ELR (cell line): Measurements from ENCODE around the gene ZRANB3.
"Not testable (repeated sequence)": the region's sequence is repeated elsewhere in the genome, so short reads cannot be mapped to it uniquely, and the experiment has no call there.

Experiments
- DNase-seq: peaks from one replicate; pipeline ENCODE4 v3.0.0-alpha.2; 2015; ENCODE audit warnings: low read depth

ZRANB3 gene

DNA sequence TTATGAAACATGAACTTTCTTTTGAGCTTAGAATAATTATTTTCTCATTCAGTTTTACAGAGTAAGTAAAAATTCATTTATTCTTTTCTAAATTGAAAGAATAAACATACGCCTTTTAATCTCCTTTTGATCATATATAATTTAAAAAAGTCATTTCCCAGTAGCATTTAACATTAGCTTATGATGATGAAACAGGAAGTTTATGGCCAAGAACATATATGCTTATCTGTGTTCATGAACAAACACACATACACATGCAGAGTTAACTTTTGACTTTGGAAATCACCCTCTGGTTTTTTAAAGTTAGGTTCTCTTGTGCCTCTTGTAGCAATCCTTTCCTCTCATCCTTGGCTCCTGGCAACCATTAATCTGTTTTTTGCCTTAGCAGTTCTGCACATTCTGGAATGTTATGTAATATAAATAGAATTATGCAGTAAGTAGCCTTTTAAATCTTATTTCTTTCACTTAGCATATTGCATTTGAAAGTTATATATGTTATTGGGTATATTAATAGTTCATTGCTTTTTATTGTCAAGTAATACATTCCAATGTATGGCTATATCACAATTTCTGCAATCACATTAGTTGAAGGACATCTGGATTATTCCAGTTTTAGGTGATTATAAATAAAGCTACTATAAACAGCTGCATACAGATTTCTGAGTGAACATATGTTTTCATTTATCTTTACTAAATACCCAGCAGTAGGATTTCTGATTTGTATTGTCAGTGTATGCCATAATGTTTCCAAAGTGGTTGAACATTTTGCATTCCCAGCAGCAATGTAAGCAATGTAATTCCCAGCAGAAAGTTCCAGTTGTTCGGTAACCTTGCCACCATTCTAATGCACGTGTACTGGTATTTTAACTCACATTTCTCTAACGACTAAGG, 210.3 kb downstream of the ZRANB3 start:
- DNase-seq: no peak

DNA sequence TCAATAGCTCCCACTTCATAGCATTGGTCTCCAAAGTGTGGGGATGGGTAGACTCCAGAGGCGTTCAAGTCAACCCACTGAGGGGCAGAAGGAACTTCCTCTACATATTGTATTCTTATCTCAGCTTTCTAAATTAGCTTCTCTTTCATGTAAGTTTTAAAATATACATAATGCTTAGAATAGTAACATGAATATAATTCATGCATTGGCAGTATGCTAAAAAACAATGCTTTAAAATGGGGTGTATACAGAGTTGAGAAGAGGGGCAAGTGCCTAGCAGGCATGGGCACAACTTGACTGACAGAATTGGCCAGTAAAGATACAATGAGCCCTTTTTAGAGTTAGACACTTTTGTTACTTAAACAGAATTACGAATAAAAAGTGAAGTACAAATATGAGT, 212.2 kb downstream of the ZRANB3 start:
- DNase-seq: no peak

DNA sequence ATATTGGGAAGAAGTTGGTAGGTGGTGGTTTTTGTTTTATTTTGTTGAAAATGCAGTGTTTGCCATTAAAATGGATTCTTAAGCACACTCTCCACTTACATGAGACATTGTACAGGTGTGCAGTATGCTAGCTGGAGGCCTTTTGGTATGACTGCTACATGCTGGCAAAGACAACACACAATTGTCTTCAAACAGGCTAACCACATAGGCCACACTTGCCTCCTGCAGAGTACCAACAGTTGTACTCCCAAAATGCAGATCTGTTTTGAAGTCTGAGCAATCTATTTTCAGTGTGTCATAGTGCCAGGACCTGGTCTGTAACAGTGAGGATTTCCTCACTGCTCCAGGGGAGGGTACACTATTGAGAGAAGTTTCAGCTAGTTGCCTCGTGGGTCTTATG, 213.6 kb downstream of the ZRANB3 start:
- DNase-seq: no peak

DNA sequence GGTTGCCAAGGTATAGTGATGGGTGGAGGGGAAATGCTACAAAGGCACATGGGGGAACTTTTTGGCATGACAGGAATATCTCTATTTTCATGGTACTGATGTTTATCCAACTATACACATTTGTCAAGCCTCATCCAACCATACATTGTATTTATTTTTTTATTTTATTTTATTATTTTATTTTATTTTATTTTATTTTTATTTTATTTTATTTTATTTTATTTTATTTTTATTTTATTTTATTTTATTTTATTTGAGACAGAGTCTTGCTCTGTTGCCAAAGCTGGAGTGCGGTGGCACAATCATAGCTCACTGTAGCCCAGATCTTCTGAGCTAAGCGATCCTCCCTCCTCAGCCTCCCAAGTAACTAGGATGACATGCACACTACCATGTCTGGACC, 219.1 kb downstream of the ZRANB3 start:
- no peak for DNase-seq

DNA sequence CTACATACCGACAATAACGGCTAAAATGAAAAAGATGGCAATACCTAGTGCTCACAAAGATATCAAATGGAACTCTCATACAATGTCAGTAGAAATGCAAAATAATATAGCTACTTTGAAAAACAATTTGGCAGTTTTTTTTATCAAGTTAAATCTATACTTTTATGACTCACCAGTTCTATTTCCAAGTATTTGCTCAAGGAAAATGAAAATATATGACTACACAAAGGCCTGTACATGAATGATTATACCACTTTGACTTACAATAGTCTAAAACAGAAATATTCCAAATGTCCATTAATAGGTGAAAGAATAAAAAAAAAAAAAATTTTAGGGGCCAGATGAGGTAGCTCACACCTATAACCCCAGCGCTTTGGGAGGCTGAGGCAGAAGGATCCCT, 219.8 kb downstream of the ZRANB3 start:
- no peak for DNase-seq

DNA sequence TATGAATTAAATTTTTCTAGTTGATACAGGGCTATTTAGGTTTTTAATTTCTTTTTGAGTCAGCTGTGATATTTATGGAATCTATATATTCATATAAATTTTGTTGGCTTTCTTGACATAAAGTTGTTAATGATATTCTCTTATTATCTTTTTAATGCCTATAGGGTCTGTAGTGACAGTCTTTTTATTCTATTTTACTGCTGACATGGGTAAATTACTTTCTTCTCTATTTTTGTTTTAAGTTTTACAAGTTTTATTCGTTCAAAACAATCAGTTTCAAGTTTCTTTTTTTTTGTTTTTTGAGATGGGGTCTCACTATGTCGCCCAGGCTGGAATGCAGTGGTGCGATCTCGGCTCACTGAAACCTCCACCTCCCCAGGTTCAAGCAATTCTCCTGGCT, 226.3 kb downstream of the ZRANB3 start:
- DNase-seq: no peak

- DNase-seq: peak; percentile 71
Observed at GRCh38 chr2:135299658-135300244, 231.3 kb downstream of the ZRANB3 start.

GRCh38 chr2:135299165-135299564, 231.9 kb downstream of the ZRANB3 start:
- DNase-seq: peak; percentile 26

GRCh38 chr2:135287121-135287520, 243.9 kb downstream of the ZRANB3 start:
- not testable (repeated sequence) for DNase-seq

DNA sequence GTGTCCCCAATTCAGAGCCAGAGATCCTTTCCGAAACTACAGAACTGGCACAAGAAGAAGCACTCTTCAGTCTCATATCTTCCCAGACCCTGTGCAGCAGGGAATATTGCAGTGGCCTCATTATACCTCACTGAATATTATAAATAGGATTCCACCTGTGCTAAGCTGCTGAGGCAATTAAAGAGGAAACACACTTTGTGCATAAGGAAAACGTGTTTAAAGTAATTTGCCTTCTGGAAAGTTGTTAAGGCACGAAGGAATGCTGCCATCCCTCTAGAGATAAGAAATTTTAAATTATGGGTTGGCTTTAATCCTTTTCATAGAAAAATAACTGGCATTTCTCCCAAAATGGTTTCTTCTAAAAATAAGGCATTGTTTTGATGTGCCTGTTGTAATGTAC, 245.6 kb downstream of the ZRANB3 start:
- DNase-seq: no peak

DNA sequence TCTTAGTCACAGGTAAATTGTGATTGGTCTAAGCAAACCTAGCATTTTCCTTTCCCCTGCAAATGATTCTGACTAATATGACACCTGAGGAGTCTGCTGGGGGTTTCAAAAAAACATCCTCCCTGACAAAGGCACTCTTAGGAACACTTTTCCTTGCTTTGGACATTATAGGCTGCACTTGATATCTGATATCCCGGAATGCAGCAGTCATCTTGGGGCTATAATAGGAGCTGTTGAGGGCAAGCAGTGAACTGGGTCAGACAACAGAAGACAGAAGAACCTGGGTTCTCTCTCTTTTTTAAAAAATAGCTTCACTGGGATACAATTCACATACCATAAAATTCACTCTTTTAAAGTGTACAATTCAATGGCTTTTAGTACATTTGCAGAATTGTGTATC, 249.6 kb downstream of the ZRANB3 start:
- DNase-seq: no peak

- DNase-seq: no peak
Observed at GRCh38 chr2:135279209-135279608, 251.8 kb downstream of the ZRANB3 start.

- DNase-seq: no peak
Observed at GRCh38 chr2:135276525-135276924, 254.5 kb downstream of the ZRANB3 start.

DNA sequence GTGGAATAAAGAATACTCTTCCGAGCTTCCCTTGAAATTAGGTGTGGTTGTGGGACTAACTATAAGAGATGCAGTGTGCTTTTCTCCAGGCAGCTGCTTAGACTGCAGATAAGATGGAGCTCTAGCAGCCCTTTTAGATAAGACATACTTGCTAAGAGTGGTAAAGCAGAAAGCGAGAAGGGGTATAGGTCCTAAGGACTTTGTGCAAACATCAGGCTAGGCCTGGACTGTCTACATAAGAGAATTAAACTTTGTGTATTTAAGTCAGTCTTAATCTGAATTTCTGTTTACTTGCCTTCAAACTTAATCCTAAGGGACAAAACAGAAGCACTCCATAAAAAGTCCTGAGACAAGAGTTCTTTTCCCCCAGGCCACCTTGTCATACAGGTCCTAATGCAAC, 260.0 kb downstream of the ZRANB3 start:
- no peak for DNase-seq

DNA sequence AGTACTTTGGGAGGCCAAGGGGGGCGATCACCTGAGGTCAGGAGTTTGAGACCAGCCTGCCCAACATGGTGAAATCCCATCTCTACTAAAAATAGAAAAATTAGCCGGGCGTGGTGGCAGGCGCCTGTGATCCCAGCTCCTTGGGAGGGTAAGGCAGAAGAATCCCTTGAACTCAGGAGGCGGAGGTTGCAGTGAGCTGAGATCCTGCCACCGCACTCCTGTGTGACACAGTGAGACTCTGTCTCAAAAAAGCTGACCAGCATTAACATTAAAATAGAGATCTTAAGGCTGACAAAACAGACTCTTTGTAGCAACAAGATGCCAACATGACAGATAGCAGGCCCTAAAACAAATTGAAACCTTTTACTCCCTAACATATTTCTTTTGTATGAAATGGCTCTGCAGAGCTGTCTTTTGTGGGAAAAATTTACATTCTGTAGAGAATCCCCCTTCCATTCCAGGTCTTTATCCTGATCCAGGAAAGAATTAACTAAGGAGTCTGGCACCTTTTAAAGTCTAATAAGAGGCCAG, 265.0 kb downstream of the ZRANB3 start:
- no peak for DNase-seq

- no peak for DNase-seq
Observed at GRCh38 chr2:135259123-135259522, 271.9 kb downstream of the ZRANB3 start.

GRCh38 chr2:135258193-135258592, 272.8 kb downstream of the ZRANB3 start:
- DNase-seq: peak; percentile 13

GRCh38 chr2:135257383-135258090, 273.5 kb downstream of the ZRANB3 start:
- peak; percentile 37 for DNase-seq

DNA sequence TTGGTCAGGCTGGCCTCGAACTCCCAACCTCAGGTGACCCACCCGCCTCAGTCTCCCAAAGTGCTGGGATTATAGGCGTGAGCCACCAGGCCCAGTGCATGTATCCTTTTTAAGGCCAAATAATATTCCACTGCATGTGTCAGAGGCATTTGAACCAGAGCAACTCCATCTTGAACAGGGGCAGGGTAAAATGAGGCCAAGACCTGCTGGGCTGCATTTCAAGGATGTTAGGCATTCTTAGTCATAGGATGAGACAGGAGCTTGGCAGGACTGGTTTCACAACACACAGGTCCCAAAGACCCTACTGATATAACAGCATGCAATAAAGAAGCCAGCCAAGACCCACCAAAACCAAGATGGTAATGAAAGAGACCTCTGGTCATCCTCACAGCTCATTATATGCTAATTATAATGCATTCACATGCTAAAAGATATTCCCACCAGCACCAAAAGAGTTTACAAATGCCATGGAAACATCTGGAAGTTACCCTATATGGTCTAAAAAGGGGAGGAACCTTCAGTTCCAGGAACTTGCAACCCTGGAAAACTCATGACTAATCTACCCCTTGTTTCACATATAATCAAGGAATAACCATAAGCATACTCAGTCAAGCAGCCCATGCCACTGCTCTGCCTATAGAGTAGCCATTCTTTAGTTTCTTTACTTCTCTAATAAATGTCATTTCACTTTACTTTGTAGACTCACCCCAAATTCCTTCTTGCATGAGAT, 274.3 kb downstream of the ZRANB3 start:
- DNase-seq: peak; percentile 54

DNA sequence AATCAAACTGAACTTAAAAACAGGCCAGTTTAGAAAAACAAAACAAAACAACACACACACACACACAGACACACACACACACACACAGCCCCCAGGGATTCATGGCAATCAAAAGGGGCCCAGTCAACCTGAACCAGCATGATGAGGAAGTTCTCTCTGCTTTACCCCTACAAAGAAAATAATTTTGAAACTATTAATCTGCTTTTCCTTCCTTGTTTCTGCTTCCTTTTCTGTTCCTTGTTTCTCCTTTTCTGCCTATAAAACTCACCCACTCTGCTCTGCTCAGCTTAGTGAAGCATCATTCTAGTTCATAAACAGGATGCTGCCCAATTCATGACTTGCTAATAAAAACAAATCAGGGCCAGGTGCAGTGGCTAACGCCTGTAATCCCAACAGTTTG, 275.8 kb downstream of the ZRANB3 start:
- no peak for DNase-seq

DNA sequence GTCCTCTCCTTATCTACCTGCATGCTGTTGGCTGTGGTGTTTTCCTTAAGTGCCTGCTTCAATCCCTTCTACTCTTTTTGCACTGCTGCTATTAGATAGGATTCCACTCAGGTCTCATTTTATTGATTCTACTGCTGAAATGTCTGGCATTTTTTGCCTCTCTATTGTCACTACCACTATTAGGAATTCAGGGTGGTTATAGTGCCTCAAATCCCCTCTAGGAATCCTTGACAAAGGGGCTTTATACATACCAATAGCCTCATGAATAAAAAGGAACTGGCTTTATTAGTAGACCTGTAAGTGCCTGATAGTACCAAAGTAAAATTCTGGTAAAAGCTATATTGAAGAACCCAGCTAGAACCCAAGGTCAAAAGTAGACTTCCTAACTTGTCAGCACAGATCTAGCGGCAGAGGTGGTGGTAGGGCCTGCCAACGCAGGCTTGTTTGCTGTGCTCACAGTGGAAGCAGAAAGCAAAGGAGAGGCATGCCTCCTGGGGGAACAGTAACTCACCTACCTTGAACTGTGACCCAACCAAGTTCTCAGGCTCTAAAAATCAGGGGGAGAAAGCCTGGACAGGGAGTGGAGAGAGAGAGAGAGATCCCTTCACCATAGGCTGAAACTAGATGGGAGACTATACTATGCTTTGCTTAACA, 278.1 kb downstream of the ZRANB3 start:
- DNase-seq: no peak

GRCh38 chr2:135248611-135249010, 282.4 kb downstream of the ZRANB3 start:
- DNase-seq: no peak
